ENCODE measurements around the gene MMAB. TPM values are rescaled to one million over a fixed set of nuclear protein-coding genes. Genes with fewer than 3 reads are reported as not detected.

Gene MMAB
- total and polyA plus RNA-seq, 2 of the 13 experiments (the other 11 are each of a cell fraction or from before 2014, with no cell fraction given) = 26.1 to 77.3 TPM

DNA sequence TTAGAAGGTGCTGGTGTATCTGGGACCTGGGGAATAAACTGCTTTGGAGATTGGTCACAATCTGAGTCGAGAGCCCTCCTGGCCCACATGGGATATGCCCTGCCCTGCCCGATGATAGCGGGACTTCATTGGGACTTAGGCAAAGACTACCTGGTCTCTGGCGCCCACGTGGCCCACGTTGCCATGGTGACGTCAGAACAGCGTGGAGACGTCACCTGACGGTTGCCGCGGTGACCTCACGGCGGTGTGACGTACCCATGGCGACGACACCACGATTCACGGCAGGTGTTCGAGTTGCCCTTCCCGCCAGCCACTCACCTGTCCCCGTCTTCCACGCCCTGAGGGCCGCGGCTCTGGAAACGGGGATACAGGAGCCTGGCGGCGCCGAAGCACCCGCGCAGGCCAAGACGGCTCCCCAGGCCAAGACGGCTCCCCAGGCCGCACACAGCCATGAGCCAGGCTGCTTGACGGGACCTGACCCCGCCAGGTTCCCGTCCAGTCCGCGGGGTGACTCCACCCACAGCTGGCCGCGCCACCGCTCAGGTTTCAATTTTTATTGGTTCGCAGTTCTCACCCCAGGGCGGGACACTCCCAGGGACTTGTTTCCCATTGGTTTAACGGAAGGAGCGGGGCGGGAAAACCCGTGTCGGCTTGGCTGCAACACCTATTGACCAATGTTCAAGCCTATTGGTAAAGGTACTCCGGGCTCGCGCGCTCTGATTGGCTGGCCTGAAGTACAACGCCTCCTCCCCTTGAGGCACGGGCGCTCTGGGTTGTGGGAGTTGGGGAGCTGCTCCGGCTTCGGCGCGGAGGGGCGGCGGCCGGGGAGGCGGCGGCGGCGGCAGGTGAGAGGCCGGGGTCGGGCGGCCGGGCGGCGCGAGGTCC is at the start of gene MMAB, which contains the start of gene MVK (continued):
- TF ChIP-seq FIP1L1 (IDR thresholded peaks at IDR 0.05; ENCODE audit: borderline replicate concordance, insufficient read depth, low read depth, low read length) (no peak), KAT2B (IDR thresholded peaks at IDR 0.05; ENCODE audit: borderline replicate concordance, low read depth, low read length) (no peak), GPN1 (CRISPR knock-in tag; IDR thresholded peaks at IDR 0.05; ENCODE audit: borderline replicate concordance) (peak; percentile 71; the same call in 1 of the 2 replicates), NONO (IDR thresholded peaks at IDR 0.05) (no peak), NONO (CRISPR knock-in tag; conservative IDR thresholded peaks at IDR 0.05) (peak; percentile 90), ZNF3 (CRISPR knock-in tag; IDR thresholded peaks at IDR 0.05) (no peak), ATF1 (CRISPR knock-in tag; IDR thresholded peaks at IDR 0.05) (peak; percentile 98), ZNF24 (IDR thresholded peaks at IDR 0.05) (peak; percentile 30; the same call in 1 of the 2 replicates), FOXP1 (IDR thresholded peaks at IDR 0.05) (no peak), FOXP1 (CRISPR knock-in tag; IDR thresholded peaks at IDR 0.05) (no peak), CHD4 (IDR thresholded peaks at IDR 0.05; ENCODE audit: borderline replicate concordance, low read length) (peak; percentile 67; the same call in 1 of the 2 replicates), CEBPG (CRISPR knock-in tag; IDR thresholded peaks at IDR 0.05) (peak; percentile 58), MBNL3 (CRISPR knock-in tag; conservative IDR thresholded peaks at IDR 0.05) (no peak), SP2 (CRISPR knock-in tag; IDR thresholded peaks at IDR 0.05) (peak; percentile 92), ARID5B (CRISPR knock-in tag; IDR thresholded peaks at IDR 0.05) (0 out of 2 replicates have a peak, but pooled peaks have one; percentile 41), ZNF337 (CRISPR knock-in tag; IDR thresholded peaks at IDR 0.05; ENCODE audit: borderline replicate concordance, low read depth) (0 out of 2 replicates have a peak, but pooled peaks have one; percentile 28), ZNF772 (CRISPR knock-in tag; IDR thresholded peaks at IDR 0.05) (peak; percentile 94), HNRNPH1 (optimal IDR thresholded peaks at IDR 0.05; ENCODE audit: low read depth, low read length) (no peak), RORA (CRISPR knock-in tag; IDR thresholded peaks at IDR 0.05) (no peak)
- TF ChIP-seq, protein P1, sequence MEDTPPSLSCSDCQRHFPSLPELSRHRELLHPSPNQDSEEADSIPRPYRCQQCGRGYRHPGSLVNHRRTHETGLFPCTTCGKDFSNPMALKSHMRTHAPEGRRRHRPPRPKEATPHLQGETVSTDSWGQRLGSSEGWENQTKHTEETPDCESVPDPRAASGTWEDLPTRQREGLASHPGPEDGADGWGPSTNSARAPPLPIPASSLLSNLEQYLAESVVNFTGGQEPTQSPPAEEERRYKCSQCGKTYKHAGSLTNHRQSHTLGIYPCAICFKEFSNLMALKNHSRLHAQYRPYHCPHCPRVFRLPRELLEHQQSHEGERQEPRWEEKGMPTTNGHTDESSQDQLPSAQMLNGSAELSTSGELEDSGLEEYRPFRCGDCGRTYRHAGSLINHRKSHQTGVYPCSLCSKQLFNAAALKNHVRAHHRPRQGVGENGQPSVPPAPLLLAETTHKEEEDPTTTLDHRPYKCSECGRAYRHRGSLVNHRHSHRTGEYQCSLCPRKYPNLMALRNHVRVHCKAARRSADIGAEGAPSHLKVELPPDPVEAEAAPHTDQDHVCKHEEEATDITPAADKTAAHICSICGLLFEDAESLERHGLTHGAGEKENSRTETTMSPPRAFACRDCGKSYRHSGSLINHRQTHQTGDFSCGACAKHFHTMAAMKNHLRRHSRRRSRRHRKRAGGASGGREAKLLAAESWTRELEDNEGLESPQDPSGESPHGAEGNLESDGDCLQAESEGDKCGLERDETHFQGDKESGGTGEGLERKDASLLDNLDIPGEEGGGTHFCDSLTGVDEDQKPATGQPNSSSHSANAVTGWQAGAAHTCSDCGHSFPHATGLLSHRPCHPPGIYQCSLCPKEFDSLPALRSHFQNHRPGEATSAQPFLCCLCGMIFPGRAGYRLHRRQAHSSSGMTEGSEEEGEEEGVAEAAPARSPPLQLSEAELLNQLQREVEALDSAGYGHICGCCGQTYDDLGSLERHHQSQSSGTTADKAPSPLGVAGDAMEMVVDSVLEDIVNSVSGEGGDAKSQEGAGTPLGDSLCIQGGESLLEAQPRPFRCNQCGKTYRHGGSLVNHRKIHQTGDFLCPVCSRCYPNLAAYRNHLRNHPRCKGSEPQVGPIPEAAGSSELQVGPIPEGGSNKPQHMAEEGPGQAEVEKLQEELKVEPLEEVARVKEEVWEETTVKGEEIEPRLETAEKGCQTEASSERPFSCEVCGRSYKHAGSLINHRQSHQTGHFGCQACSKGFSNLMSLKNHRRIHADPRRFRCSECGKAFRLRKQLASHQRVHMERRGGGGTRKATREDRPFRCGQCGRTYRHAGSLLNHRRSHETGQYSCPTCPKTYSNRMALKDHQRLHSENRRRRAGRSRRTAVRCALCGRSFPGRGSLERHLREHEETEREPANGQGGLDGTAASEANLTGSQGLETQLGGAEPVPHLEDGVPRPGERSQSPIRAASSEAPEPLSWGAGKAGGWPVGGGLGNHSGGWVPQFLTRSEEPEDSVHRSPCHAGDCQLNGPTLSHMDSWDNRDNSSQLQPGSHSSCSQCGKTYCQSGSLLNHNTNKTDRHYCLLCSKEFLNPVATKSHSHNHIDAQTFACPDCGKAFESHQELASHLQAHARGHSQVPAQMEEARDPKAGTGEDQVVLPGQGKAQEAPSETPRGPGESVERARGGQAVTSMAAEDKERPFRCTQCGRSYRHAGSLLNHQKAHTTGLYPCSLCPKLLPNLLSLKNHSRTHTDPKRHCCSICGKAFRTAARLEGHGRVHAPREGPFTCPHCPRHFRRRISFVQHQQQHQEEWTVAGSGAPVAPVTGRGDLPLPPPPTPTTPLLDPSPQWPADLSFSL (CRISPR knock-in tag; IDR thresholded peaks at IDR 0.05) = no peak
- TF ChIP-seq, protein P2, sequence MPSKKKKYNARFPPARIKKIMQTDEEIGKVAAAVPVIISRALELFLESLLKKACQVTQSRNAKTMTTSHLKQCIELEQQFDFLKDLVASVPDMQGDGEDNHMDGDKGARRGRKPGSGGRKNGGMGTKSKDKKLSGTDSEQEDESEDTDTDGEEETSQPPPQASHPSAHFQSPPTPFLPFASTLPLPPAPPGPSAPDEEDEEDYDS (CRISPR knock-in tag; IDR thresholded peaks at IDR 0.05) = peak; percentile 83

Data from HepG2 (cell line).